Neural progenitor cell (in vitro differentiated cells): ENCODE results near the gene ANTXRL.

Source experiments
- CTCF ChIP-seq: fragments of 200-600 bp; sonication (generic); IDR thresholded peaks from 2 replicates; pipeline ENCODE4 v1.5.1; 2017; ENCODE audit warnings: antibody characterized with exemption, mild to moderate bottlenecking
- EZH2 ChIP-seq: fragments of 200-600 bp; sonication (generic); IDR thresholded peaks from 2 replicates; pipeline ENCODE4 v1.6.1; 2017; ENCODE audit warnings: antibody characterized with exemption, mild to moderate bottlenecking, moderate library complexity
- EZH2phosphoT487 ChIP-seq: fragments of 200-600 bp; sonication (generic); IDR thresholded peaks from 2 replicates; pipeline ENCODE4 v1.6.1; 2017; ENCODE audit warnings: antibody characterized with exemption

GRCh38 chr10:46268076-46268881 is 18.5 kb upstream of the ANTXRL start:
- TF ChIP-seq CTCF = no peak
- TF ChIP-seq EZH2phosphoT487 = no peak
- TF ChIP-seq EZH2 = no peak
